ENCODE data around the gene LIN7B. TPM values are rescaled to one million over a fixed set of nuclear protein-coding genes. Genes with fewer than 3 reads are reported as not detected.

LIN7B gene
- total and polyA plus RNA-seq, 9 of the 15 experiments (the other 6 are each of a cell fraction or from before 2014, with no cell fraction given): 0.89 to 15.7 (median 4.0) TPM

DNA sequence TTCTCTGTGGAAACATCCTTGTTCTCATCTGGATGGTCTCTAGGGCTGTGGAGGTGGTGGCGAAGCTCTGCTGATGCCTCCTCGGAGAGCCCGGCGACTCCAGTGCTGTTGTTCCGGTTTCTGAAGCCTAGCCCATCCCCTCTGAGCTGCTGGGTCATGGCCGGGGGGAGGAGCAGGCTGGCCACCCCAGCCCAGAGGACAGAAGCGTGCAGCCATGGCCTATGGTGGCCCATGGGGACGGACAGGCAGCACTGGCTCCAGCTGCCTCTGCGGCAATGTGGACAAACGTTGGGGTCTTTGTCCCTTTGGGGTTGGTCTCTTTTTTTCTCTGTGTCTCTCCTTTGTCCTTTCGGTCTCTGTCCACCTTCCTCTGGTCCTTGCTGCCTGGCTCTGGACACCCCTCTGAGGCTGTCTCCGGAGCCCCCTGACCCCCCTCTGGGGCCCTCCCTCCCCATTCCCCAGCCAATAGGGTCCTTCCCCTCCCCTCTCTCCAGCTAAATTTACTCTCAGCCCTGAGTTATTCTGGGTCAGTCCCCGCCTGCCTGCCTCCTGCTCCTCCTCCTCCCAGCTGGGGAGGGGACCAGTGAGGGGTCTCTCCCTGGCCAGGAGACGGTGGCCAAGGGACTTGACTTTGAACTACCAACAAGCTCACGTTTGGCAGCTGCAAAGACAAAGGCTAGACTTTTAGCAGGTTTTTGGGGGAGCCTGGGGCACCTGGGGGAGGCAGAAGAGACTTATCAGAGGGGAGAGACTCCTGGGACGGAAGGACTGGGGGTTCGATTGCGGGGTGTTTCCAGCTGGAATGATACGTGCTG lies 41.0 kb downstream of the LIN7B start, which contains the start of gene HRC (continued):
- TF ChIP-seq, protein P1, sequence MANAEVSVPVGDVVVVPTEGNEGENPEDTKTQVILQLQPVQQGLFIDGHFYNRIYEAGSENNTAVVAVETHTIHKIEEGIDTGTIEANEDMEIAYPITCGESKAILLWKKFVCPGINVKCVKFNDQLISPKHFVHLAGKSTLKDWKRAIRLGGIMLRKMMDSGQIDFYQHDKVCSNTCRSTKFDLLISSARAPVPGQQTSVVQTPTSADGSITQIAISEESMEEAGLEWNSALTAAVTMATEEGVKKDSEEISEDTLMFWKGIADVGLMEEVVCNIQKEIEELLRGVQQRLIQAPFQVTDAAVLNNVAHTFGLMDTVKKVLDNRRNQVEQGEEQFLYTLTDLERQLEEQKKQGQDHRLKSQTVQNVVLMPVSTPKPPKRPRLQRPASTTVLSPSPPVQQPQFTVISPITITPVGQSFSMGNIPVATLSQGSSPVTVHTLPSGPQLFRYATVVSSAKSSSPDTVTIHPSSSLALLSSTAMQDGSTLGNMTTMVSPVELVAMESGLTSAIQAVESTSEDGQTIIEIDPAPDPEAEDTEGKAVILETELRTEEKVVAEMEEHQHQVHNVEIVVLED (CRISPR knock-in tag; IDR thresholded peaks at IDR 0.05): no peak
- TF ChIP-seq ZFP30 (CRISPR knock-in tag; IDR thresholded peaks at IDR 0.05; ENCODE audit: borderline replicate concordance) (no peak), BACH1 (tag; IDR thresholded peaks at IDR 0.05) (no peak), NFE2L1 (tag; IDR thresholded peaks at IDR 0.05; ENCODE audit: borderline replicate concordance, low read depth) (no peak), ZNF12 (CRISPR knock-in tag; IDR thresholded peaks at IDR 0.05) (no peak), TCF3 (CRISPR knock-in tag; IDR thresholded peaks at IDR 0.05) (no peak), ZSCAN29 (IDR thresholded peaks at IDR 0.05) (no peak), TAF15 (IDR thresholded peaks at IDR 0.05; ENCODE audit: low read depth, low read length) (no peak), SAP30 (IDR thresholded peaks at IDR 0.05; ENCODE audit: borderline replicate concordance, insufficient read depth, low read depth, low read length, poor library complexity, severe bottlenecking) (peak; percentile 42), MBD2 (IDR thresholded peaks at IDR 0.05; ENCODE audit: borderline replicate concordance, low read depth) (peak; percentile 62; the same call in 1 of the 2 replicates), TBL1XR1 (IDR thresholded peaks at IDR 0.05; ENCODE audit: low read length in 2 of 2) (peak in 1 of 2 experiments; percentile 50; a peak in 1 of 4 replicates), XRCC4 (IDR thresholded peaks at IDR 0.05; ENCODE audit: extremely low read depth, insufficient read depth, insufficient read length) (no peak), CBFA2T2 (conservative IDR thresholded peaks at IDR 0.05) (no peak), PHB2 (IDR thresholded peaks at IDR 0.05; ENCODE audit: low read depth) (no peak)
- TF ChIP-seq, protein P2, sequence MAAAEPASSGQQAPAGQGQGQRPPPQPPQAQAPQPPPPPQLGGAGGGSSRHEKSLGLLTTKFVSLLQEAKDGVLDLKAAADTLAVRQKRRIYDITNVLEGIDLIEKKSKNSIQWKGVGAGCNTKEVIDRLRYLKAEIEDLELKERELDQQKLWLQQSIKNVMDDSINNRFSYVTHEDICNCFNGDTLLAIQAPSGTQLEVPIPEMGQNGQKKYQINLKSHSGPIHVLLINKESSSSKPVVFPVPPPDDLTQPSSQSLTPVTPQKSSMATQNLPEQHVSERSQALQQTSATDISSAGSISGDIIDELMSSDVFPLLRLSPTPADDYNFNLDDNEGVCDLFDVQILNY (CRISPR knock-in tag; IDR thresholded peaks at IDR 0.05): no peak
- TF ChIP-seq, protein P3, sequence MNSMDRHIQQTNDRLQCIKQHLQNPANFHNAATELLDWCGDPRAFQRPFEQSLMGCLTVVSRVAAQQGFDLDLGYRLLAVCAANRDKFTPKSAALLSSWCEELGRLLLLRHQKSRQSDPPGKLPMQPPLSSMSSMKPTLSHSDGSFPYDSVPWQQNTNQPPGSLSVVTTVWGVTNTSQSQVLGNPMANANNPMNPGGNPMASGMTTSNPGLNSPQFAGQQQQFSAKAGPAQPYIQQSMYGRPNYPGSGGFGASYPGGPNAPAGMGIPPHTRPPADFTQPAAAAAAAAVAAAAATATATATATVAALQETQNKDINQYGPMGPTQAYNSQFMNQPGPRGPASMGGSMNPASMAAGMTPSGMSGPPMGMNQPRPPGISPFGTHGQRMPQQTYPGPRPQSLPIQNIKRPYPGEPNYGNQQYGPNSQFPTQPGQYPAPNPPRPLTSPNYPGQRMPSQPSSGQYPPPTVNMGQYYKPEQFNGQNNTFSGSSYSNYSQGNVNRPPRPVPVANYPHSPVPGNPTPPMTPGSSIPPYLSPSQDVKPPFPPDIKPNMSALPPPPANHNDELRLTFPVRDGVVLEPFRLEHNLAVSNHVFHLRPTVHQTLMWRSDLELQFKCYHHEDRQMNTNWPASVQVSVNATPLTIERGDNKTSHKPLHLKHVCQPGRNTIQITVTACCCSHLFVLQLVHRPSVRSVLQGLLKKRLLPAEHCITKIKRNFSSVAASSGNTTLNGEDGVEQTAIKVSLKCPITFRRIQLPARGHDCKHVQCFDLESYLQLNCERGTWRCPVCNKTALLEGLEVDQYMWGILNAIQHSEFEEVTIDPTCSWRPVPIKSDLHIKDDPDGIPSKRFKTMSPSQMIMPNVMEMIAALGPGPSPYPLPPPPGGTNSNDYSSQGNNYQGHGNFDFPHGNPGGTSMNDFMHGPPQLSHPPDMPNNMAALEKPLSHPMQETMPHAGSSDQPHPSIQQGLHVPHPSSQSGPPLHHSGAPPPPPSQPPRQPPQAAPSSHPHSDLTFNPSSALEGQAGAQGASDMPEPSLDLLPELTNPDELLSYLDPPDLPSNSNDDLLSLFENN (IDR thresholded peaks at IDR 0.05; ENCODE audit: low read depth in 2 of 2, low read length in 2 of 2): peak in 1 of 2 experiments; percentile 79; a peak in 2 of 4 replicates
- TF ChIP-seq, protein P4, sequence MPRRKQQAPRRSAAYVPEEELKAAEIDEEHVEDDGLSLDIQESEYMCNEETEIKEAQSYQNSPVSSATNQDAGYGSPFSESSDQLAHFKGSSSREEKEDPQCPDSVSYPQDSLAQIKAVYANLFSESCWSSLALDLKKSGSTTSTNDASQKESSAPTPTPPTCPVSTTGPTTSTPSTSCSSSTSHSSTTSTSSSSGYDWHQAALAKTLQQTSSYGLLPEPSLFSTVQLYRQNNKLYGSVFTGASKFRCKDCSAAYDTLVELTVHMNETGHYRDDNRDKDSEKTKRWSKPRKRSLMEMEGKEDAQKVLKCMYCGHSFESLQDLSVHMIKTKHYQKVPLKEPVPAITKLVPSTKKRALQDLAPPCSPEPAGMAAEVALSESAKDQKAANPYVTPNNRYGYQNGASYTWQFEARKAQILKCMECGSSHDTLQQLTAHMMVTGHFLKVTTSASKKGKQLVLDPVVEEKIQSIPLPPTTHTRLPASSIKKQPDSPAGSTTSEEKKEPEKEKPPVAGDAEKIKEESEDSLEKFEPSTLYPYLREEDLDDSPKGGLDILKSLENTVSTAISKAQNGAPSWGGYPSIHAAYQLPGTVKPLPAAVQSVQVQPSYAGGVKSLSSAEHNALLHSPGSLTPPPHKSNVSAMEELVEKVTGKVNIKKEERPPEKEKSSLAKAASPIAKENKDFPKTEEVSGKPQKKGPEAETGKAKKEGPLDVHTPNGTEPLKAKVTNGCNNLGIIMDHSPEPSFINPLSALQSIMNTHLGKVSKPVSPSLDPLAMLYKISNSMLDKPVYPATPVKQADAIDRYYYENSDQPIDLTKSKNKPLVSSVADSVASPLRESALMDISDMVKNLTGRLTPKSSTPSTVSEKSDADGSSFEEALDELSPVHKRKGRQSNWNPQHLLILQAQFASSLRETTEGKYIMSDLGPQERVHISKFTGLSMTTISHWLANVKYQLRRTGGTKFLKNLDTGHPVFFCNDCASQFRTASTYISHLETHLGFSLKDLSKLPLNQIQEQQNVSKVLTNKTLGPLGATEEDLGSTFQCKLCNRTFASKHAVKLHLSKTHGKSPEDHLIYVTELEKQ (CRISPR knock-in tag; IDR thresholded peaks at IDR 0.05): no peak
